GM21526 (cell line): ENCODE measurements around the gene DYNC2H1.

ENCODE experiments used
- ATAC-seq: cut with Tn5 transposase; IDR thresholded peaks from one replicate; pipeline ENCODE4 v1.9.1; 2021; ENCODE audit warnings: moderate library complexity; ENCODE audit not compliant: unreplicated experiment, low FRiP score

The DYNC2H1 gene

GRCh38 chr11:103499710-103500340 lies 390.6 kb downstream of the DYNC2H1 start:
- ATAC-seq: no peak

GRCh38 chr11:103515283-103515682 lies 406.1 kb downstream of the DYNC2H1 start:
- no peak for ATAC-seq

GRCh38 chr11:103520792-103521191 lies 411.6 kb downstream of the DYNC2H1 start:
- ATAC-seq: no peak

GRCh38 chr11:103525069-103525468 lies 415.8 kb downstream of the DYNC2H1 start:
- no peak for ATAC-seq

- ATAC-seq: no peak
Observed at GRCh38 chr11:103528046-103528445, 418.8 kb downstream of the DYNC2H1 start.

GRCh38 chr11:103528596-103528995 lies 419.4 kb downstream of the DYNC2H1 start:
- ATAC-seq: no peak

GRCh38 chr11:103529181-103529684 lies 420.0 kb downstream of the DYNC2H1 start:
- ATAC-seq: no peak
